GM18909 (cell line): ENCODE data around the gene HERC4.
"Not testable (repeated sequence)": the region's sequence is repeated elsewhere in the genome, so short reads cannot be mapped to it uniquely, and the experiment has no call there.

Experiments used
- ATAC-seq: cut with Tn5 transposase; IDR thresholded peaks from one replicate; pipeline ENCODE4 v1.9.1; 2021; ENCODE audit warnings: mild to moderate bottlenecking; ENCODE audit not compliant: unreplicated experiment, poor library complexity

The HERC4 gene

DNA sequence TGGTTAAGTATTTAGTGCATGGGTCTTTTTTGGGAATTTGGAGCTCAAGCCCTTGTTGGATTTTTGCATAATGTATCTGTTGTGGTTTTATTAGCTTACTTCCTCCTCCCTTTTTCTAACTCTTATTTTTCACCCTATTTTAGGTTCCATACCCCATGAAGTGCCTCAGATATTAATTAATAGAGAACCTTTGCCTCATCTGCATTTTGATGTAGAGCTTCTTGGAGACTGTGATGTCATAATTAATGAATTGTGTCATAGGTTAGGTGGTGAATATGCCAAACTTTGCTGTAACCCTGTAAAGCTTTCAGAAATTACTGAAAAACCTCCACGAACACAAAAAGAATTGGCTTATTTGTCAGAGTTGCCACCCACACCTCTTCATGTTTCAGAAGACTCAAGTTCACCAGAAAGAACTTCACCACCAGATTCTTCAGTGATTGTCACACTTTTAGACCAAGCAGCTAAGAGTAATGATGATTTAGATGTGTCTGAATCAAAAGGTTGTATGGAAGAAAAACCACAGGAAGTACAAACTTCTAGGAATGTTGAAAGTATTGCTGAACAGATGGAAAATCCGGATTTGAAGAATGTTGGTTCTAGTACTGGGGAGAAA, 162.6 kb downstream of the HERC4 start:
- no peak for ATAC-seq

DNA sequence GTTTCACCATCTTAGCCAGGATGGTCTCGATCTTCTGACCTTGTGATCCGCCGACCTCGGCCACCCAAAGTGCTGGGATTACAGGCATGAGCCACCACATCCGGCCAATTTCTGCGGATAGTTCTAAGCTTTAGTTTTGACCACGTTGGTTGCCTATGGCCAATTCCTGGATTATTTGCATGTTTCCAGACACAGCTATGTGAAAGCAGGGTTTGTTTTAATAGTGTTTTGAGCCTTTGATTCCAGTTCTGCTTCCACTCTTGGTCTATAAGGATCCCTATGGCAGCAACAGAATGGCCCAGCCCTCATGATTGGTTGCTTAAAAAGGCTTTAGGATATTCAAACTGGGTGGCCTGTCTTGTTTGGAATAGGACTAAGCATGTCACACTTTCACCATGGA, 171.5 kb downstream of the HERC4 start:
- ATAC-seq = no peak

DNA sequence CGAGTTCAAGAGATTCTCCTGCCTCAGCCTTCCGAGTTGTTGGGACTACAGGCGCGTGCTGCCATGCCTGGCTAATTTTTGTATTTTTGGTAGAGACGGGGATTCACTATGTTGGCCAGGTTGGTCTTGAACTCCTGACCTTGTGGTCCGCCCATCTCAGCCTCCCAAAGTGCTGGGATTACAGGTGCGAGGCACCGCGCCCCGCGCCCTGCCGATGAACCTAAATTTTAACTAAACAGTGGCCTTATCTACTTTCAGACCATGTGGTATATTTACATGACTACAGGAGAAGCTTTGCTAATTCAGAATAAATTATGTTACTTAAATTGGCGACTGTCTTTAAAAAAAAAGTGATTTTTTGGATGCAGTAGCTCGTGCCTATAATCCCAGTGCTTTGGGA, 181.4 kb downstream of the HERC4 start:
- ATAC-seq = no peak

DNA sequence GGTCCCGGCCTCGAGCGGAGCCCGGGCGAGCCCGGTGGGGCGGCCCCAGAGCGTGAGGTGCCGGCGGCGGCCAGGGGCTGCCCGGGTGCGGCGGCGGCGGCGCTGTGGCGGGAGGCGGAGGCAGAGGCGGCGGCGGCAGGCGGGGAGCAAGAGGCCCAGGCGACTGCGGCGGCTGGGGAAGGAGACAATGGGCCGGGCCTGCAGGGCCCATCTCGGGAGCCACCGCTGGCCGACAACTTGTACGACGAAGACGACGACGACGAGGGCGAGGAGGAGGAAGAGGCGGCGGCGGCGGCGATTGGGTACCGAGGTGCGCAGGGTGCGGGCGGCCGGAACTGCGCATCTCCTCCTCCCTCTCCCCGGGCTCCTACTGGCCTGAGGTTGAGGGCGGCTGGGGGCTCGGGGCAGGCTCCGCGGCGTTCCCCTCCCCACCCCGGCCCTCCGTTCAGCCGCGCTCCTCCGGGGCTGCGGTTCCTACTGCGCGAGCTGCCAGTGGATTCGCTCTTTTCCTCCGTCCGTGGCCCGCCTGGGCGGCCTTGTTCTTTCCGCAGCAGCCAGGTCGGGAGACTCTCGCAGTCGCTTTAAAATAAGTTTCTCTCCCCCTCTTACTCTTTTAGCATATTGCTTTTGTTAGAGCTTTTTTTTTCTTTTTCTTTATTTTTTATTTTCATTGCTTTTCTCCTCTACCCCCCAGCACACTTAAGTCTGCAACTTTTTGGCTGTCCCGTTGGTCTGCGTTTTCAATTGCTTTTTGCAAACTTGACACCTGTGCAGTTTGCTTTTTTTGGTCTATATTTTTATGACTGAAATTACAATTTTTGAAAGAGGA, 190.0 kb downstream of the HERC4 start:
- ATAC-seq = peak; percentile 60

DNA sequence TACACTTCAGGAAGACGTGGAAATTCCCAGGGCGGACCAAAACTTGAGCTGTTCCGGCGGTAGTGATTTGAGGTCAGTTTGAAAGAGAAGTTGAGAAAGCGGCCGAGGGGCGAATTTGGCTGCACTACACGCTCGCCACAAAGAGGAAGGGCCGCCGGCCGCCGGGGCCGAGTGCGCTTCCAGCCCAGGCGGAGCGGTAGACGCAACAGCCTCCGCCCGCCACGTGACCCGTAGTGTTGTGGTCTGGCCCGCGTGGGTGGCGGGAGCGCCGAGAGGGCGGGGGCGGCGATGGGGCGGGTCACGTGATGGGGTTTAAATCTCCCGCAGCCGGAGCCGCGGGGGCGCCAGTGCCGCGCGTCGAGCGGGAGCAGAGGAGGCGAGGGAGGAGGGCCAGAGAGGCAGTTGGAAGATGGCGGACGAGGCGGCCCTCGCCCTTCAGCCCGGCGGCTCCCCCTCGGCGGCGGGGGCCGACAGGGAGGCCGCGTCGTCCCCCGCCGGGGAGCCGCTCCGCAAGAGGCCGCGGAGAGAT, 190.7 kb downstream of the HERC4 start, which contains the start of gene SIRT1:
TSS of gene SIRT1 (plus strand) at position 344 of the 529 bp plus-strand sequence. CDS start at position 410, 66 bp downstream.
- peak; percentile 90 for ATAC-seq

DNA sequence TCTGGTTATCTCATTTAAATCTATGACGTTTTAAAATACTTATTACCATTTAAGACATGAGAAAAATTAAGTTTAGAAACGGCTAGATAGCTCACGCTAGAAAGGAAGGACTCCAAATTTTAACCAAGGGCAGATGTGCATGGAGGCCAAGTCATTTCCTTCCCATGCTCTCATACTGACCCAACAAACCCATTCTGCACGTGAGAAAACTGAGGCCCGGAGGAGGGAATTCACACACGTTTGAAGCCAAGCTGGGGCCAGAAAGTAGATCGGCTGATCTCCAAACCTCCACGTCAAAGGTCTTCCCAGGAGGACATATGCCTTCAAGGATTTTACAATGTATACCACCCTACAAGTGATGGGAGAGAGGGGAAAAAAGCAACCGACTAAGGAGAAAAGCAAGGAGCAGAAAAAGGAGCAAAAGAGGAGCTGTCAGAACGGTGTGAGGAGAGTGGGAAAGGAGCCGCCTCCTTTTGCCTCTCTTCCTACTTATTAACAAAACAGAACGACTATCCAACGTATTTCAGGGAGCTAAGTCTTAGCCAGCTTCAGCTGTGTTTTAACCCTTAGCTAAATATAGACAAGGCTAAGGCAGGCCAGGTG, 191.3 kb downstream of the HERC4 start:
- no peak for ATAC-seq

DNA sequence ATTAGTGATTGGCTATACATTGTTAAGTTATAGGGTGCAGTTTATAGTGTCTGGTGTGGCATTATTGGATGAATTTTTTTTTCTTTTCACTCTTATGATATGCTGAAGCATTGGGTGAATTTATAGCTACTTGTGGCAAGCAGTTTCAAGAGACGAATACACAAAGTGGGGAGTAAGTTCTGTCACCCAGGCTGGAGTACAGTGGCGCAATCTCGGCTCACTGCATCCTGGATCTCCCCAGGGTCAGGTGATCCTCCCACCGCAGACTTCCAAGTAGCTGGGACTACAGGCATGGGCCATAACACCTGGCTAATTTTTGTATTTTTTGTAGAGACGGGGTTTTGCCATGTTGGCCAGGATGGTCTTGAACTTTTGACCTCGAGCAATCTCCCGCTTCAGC, 196.9 kb downstream of the HERC4 start:
- ATAC-seq = no peak

DNA sequence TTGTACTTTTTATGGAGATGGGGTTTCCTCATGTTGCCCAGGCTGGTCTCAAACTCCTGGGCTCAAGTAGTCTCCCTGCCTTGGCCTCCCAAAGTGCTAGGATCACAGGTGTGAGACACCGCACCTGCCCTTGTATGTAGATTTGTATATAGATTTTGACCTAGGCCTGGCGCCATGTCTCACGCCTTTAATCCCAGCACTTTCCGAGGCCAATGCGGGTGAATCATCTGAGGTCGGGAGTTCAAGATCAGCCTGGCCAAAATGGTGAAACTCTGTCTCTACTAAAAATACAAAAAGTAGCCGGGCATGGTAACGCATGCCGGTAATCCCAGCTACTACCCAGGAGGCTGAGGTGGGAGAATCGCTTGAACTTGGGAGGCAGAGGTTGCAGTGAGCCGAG, 197.7 kb downstream of the HERC4 start:
- not testable (repeated sequence) for ATAC-seq

DNA sequence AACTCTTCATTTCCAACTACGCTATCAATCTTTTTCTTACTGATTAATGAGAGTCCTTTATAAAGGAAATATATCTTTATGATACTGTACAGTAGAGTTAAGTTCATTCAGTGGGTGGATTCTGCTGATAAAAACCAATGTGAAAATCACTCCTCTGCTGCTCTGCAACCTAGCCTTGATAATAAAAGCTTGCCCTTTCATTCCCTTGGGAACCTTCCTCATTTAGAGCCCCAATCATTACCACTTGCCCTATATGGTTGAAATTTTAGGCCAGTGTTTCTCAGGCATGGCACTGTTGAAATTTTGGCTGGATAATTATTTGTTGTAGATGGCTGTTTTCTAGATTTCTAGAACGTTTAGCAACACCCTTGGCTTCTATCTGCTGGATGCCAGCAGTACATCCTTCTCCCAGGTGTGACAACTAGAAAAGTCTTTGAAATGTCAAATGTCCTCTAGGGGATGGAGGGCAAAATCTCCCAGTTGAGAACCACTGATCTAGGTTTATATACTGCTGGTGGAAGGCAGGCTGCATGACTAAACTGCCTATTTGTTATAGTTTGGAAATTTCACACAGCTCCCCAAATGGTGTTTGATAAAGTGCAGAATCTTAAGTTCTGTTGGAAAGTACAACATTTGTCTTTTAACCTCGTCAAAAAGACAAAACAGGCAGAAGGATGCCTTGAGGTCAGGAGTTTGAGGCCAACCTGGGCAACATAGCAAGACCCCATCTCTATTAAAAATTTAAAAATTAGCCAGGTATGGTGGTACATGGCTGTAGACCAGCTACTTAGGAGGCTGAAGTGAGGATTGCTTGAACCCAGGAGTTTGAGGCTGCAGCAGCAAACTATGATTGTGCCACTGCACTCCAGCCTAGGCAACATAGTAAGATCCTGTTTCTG, 199.5 kb downstream of the HERC4 start:
- ATAC-seq = no peak
